Adrenal gland (tissue), 5 donors: ENCODE data around the gene EXOC4.

Source experiments
- POLR2A ChIP-seq, 2 donors: fragments of 450-650 bp; IDR thresholded peaks; one replicate each; pipeline ENCODE4 v1.6.1; 2017; ENCODE audit warnings: antibody characterized with exemption in 2 of 2, mild to moderate bottlenecking in 2 of 2, moderate library complexity in 1 of 2
- TF ChIP-seq, protein P1 (sequence below), 6 experiments: fragments of 450-650 bp in 4 of 6; fragments of 200-600 bp in 2 of 6; sonication (generic) in 1 of 6; IDR thresholded peaks; 1 replicate in 5 of 6; 2 replicates in 1 of 6; pipeline versions ENCODE4 v1.5.1 to v1.8.0; 2016 to 2021; ENCODE audit warnings: antibody characterized with exemption in 6 of 6, mild to moderate bottlenecking in 2 of 6, moderate library complexity in 1 of 6
- donor health status: DM: no; HTN: no; CAD: no.

GRCh38 chr7:133869556-133869955 lies 616.7 kb downstream of the EXOC4 start:
- TF ChIP-seq POLR2A (IDR thresholded peaks at IDR 0.05): no peak
- TF ChIP-seq, protein P1, sequence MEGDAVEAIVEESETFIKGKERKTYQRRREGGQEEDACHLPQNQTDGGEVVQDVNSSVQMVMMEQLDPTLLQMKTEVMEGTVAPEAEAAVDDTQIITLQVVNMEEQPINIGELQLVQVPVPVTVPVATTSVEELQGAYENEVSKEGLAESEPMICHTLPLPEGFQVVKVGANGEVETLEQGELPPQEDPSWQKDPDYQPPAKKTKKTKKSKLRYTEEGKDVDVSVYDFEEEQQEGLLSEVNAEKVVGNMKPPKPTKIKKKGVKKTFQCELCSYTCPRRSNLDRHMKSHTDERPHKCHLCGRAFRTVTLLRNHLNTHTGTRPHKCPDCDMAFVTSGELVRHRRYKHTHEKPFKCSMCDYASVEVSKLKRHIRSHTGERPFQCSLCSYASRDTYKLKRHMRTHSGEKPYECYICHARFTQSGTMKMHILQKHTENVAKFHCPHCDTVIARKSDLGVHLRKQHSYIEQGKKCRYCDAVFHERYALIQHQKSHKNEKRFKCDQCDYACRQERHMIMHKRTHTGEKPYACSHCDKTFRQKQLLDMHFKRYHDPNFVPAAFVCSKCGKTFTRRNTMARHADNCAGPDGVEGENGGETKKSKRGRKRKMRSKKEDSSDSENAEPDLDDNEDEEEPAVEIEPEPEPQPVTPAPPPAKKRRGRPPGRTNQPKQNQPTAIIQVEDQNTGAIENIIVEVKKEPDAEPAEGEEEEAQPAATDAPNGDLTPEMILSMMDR (IDR thresholded peaks at IDR 0.05): no peak
